ENCODE data around the gene FIGNL2.

- TF ChIP-seq POLR2AphosphoS5 (IDR thresholded peaks at IDR 0.05; ENCODE audit: borderline replicate concordance, low read depth, low read length) (no peak), EZH2 (IDR thresholded peaks at IDR 0.05) (no peak)
Observed at GRCh38 chr12:51874000-51874399, 25.5 kb upstream of the FIGNL2 start.

All from SK-N-MC (cell line).